GM10847 (cell line): ENCODE measurements around the gene TMCO4.

Experiments
- POLR2A ChIP-seq: IDR thresholded peaks from 2 replicates; pipeline ENCODE4 v1.6.1; 2011; ENCODE audit not compliant: insufficient read length; ENCODE audit errors: extremely low read depth

The TMCO4 gene

DNA sequence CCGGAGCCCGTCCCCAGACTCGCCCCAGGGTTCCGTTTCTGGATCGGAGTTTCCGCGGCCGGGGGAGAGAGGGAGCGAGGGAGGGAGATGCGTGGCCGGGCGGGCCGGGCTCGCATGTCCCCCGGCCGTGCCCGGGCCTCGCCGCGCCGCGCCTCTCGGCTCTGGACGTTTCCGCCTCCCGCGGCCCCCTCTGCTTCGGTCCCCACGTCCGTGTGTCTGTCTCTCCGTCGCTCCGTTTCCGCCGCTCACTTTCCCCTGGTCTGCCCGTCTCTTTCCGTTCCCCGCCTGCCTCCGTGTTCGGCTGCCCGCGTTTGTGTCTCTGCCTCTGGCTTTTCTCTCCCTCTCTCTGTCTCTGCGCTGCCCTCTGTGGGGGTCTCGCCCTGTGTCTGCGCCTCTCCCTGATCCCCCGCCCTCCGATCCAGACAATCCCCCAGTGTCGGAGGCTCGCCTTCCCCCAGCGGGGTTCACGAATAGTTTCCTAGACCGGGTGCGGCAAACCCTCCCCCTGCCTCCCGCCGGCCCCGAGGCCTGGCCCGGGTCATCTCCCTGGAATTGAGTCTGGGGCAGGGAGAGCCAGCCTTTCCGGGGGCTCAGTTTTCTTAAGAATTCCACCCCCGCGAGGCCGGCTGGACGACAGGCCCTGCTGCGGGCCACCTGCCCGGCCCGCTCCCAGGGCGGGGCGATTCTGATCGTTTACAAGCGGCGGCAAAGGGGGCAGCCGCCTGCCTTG, 154.9 kb downstream of the TMCO4 start:
- no peak for TF ChIP-seq POLR2A

DNA sequence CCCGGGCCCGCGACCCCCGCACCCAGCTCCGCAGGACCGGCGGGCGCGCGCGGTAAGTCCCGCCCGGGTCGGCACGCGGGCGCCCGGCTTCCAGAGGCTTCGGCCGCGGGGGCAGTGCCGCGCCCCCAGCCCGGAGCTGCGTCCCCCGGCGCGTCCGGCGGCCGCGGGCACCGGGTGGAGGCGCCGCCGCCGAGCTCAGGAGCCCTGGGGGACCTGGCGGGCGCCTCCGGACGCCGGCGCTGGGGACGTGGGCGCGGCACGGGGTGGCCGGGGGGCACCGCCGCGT, 155.4 kb downstream of the TMCO4 start:
- TF ChIP-seq POLR2A = no peak

DNA sequence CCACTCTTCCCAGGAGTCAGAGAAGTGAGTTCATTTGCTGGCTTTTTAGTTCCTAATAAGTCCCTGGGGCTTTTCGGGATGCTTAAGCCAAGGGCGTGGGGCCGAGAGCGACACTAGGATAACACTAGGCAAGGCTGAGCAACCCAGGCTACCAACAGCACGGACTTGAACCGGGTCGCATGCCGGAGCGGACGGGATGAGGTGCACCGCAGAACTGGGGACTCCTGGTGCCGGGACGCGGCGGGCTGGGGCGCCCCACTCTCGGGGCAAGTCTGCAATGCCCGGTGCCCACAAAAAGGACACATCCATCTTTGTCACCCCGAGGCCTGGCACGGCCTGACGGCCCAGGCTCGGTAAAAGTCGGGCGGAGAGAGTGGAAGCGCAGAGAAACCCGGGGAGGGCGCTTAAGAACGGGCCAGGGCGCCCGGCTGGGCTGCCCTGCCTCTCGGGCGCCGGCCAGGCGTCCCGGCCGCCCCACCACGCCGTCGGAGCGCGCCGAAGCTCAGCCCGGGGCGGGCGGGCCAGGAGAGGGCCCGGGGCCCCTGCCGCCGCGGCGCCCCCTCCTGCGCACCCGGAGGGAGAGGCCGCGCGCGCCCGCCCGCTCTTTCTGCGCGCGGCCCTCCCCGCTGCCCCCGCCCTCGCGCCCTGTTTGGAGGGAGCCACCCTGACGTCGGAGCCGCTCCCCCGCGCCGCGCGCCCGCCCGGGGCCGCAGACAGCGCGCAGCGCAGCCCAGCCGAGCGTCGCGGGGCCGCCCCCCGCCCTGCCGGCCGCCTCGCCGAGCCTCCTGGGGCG, 155.9 kb downstream of the TMCO4 start, which contains the start of gene NBL1:
NBL1 (plus strand) TSS at position 710 of the 793 bp plus-strand sequence. CDS start 10,720 bp downstream, outside the sequence.
- TF ChIP-seq POLR2A = no peak

DNA sequence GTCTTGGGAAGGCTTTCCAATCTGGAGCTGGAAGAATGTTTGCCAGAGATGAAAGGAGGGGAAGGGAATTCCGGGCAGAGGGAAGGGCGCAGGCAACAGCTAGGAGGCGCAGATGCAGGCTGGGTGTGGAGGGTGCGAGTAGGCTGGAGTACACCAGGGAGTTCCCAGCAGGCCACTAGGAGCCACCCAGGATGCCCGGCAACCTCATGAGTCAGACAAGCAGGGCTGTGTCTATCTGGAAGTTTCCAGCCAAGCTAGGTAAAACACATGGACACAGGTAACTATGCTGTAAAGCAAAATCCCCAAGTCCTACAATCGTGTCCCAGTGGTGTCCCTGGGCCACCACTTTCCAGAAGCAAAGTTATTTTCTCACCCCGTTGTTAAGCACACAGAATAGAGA, 156.6 kb downstream of the TMCO4 start:
- TF ChIP-seq POLR2A = no peak

DNA sequence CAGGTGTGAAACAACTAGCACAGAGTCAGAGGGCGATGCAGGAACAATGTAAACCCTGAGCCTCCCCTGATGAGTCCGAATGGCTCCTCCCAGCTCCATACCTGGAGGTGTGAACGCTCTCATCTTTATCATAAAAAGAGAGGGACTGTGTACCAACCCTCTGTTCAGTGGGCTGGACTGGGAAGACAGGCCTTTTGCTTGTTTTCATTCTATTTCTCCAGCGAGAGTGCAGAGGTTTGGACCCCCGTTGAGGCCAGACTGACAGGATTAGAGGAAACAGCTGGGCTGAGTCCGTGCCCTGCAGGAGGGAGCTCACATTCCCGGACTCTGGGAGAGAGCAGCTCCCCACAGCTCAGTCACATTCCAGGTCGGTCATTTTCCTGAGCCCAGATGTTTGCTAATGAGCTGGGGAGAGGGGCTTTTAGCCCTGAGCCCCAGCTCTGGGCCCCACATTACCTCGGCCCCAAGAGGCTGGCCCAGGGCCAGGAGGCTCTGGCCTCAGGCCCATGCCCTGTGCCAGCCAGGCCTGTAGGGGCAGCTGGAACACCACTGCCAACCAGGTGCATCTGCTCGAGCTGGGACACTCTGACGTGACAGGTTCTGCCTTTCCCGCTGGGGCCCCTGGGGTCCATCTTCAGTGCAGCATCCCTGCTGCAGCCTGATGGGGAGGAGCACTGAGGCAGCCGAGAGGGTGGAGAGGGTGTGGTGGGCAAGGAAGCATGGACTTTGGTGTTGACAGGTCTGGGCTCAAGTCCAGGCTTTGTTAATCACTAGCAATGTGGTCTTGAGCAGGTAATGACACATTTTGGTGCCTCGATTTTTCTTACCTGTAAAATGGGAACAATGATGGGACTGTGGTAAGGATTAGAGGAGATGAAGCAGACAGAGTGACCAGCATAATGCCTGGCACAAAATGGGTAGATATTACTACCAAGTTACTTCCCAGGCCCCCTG, 159.1 kb downstream of the TMCO4 start:
- no peak for TF ChIP-seq POLR2A

DNA sequence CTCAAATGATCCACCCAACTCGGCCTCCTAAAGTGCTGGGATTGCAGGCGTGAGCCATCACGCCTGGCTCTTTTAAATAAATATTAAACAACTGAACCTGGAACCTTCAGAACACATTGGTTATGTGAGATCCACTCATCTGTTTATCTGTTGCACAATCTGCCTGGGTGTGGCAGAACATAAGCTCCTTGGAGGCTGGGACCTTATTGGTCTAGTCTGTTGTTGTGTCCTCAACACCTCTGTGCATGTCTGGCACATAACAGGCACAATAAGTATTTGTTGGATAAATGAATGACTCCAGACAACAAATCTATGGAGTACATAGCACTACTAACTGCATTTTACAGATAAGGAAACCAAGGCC, 159.7 kb downstream of the TMCO4 start:
- TF ChIP-seq POLR2A = no peak

DNA sequence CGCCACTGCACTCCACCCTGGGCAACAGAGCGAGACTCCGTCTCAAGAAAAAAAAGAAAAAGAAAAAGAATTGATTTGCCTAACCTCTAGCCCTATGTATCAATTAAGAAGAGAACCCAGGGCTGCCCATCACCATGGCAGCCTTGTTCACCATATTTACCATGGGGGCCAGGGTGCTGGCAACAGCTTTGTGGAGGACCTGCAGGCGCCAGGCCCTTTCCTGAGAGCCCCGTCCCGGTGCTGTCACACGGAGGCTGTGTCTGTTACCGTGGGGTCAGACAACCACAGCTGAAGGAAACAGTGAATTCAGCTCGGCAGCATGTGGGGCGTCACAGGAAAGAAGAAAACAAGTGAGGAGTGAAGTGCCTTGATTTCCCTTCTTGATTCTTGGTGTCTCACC, 162.1 kb downstream of the TMCO4 start:
- no peak for TF ChIP-seq POLR2A

DNA sequence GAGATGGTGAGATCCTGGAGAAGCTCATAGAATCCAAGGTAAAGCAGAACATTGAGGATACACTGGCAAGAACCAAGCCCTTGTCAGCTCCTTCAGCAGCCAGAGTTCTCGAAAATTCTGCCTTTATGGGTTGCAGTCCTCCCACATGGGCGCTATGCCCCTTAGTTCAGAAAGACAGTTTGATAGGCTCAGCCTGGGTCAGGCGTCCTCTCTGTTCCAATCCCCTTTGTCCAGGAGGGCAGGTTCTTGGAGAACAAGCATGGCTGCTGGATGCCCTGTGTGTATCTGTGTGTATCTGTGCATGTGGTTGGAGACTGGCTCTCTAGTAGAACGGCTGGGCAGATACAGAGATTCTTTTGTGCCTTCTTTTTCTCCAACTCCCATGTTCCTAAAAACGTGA, 163.7 kb downstream of the TMCO4 start:
- TF ChIP-seq POLR2A = no peak

DNA sequence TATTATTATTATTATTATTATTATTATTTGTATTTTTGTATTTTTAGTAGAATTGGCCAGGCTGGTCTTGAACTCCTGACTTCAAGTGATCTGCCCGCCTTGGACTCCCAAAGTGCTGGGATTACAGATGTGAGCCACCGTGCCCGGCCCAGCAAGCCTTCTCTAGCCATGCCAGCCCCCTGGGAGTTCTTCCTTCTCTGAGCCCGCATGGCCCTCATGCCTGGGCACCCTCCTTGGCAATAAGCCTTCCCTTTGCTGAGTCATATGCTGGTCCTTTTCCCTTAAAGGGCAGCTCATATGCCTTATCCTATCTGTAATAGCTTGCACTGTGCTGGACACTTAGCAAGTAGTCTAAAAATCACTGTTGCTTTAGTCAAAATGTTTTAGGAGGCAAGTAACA, 164.1 kb downstream of the TMCO4 start:
- TF ChIP-seq POLR2A = no peak

DNA sequence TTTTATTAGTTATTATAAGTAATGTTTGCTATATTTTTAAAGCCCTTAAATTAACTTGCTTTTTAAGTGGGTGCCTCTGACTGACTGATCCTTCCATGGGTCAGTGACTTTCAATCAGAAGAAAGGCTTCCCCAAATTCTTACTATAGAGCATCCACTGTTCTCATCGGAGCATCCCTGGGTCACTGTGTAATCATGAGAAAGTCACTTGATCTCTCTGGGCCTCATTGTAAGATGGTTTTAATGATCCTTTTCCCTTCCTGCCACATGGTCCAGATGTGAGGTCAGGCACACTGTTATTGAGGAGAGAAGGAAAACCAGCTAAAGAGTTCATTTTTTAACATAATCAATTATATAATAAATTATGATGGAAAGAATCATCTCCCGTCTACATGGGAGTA, 166.6 kb downstream of the TMCO4 start:
- no peak for TF ChIP-seq POLR2A
